ENCODE results near the gene COPG1.

Gene COPG1

GRCh38 chr3:129271674-129272073, 22.3 kb downstream of the COPG1 start:
- no peak overlapping the region for H3K4me3 ChIP-seq (ENCODE audit: low read length)
- no peak for DNase-seq (ENCODE audit: low read depth, low spot score)

DNA sequence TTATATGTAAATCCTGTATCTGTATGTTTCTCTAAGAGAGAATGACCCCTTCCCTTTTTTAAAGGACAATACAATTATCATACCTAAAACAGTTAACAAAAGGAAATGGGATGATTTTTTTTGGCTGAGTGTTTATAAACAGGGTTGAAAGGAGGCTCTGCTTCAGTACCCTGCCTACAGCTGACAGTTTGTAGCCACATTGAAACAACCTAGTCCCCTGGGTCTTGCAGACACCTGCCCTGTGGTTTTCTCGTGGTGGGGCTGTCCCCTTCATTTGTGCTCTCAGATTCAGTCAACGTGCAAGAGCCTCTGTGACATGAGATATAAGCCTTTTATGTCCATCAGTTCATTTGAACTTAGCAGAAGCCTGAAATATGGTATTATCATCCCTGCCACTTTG, 27.0 kb downstream of the COPG1 start:
- H3K4me3 ChIP-seq (ENCODE audit: low read length), result no peak overlapping the region
- DNase-seq (ENCODE audit: low read depth, low spot score), result peak; percentile 84

GRCh38 chr3:129277829-129278271, 28.4 kb downstream of the COPG1 start:
- no peak for DNase-seq (ENCODE audit: low read depth, low spot score)
- H3K4me3 ChIP-seq (ENCODE audit: low read length), result peak overlapping the region; percentile 83

DNA sequence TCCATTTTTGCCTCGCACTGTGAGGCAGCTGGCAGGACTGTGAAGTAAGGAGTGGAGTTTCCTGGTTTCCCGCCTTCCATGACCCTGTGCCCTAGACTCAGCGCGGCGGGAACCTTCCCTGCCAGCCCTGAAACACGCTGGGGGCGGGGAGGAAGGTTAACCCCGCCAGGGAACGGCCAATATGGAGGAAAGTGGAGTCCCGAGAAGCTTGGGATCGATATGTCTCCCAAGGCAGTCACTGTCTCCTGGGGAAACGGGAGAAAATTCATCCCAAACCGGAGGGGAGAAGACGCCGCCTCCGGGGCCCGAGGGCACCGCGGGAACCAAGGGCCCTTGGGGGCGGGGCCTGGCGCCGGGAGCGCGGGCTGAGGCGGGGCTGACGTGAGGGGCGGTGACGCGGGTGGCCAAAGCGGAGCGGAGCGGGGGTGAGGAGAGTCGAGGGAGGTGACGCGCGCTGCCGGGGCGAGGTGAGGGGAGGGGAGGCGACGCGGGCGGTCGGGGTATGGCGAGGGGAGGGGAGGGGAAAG, 29.1 kb downstream of the COPG1 start, which contains the start of gene HMCES:
Gene HMCES (plus strand): TSS at position 432 of the 527 bp plus-strand sequence. CDS start 863 bp downstream, outside the sequence.
- peak; percentile 79 for DNase-seq (ENCODE audit: low read depth, low spot score)
- H3K4me3 ChIP-seq (ENCODE audit: low read length), result peak within 1 kb of the TSS; percentile 83

DNA sequence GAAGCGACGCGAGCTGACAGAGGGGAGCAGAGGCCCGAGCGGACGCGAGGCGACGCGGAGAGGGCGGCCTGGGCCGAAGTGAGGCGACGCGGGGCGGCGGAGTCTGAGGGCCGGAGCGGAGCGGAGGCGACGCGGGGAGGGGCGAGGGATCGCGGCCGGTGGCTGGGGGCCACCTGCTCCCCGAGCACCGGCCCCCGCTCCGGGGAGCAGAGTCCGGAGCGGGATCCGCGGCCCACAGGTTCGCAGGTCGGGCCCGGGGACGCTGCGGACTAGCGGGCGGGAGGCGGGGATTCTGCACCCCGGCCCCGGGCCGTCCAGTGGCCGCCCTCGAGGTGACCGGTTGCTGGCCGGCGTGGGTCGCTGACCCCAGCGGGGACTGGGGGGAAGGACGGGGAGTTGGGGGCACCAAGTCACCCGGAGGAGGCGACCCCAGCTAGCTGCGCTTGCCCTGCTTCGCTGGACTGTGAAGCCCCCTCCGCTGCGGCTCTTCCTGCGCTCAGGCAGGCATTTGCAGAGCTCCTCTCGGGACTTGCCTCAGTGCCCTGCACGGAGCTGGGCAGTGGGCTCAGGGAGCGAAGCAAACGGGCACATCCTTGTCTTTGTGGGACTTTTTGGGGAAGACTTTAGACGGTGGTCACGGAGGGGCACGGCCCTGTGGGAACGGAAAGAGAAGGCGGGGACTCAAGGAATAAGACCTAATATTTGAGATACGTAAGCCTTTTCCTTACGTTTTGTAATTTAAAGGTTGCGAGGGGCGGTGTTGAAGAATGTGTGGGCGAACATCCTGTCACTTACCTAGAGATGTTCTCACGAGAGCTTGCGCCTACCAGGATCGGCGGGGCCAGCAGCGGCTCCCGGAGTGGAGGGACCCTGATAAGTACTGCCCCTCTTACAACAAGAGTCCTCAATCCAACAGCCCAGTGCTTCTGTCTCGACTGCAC, 29.8 kb downstream of the COPG1 start:
- DNase-seq (ENCODE audit: low read depth, low spot score), result no peak

GRCh38 chr3:129280183-129280582, 30.8 kb downstream of the COPG1 start:
- H3K4me3 ChIP-seq (ENCODE audit: low read length), result no peak overlapping the region
- DNase-seq (ENCODE audit: low read depth, low spot score), result no peak

More for the DNA sequence above, 29.8 kb downstream of the COPG1 start:
- peak overlapping the region; percentile 83 for H3K4me3 ChIP-seq (ENCODE audit: low read length)

DNA sequence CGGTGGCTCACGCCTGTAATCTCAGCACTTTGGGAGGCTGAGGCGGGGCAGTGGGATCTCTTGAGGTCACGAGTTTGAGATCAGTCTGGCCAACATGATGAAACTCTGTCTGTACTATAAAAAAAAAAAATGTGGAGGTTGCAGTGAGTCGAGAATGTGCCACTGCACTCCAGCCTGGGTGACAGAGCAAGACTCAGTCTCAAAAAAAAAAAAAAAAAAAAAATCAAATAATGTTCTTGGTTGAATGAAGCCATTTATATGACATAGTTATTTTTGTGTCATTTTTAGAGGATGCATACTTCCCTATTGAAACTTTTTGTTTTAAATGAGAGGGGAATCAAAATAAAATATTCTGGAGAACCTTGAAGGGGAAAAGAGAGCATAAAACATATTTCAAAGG, 32.3 kb downstream of the COPG1 start:
- H3K4me3 ChIP-seq (ENCODE audit: low read length), result no peak overlapping the region
- no peak for DNase-seq (ENCODE audit: low read depth, low spot score)

DNA sequence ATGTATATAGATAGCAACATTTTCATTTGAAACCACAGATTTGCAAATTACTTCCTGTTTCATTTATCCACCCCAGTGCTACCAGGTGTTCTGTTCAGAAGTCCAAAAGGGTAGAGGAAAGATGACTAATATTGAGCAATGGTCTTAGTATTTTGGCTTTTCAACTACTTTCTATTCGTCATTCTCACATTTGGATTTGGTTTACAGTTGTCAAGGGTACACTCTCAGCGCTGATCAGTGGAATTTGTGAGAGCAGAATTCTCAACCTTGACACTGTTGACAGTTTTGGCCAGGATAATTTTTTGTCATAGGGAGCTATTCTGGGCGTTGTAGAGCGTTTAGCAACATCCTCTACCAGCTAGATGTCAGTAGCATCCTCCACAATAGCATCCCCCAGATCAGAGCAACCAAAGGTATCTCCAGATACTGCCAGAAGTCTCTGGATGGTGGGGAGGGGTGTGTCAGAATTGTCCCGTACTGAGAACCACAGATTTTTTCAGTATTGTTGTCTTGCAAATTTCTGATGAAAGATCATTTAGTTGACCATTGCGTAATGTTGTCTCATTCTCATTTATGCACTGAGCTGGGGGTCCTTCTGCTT, 33.4 kb downstream of the COPG1 start:
- H3K4me3 ChIP-seq (ENCODE audit: low read length), result no peak overlapping the region
- DNase-seq (ENCODE audit: low read depth, low spot score), result no peak

GRCh38 chr3:129286081-129286480, 36.7 kb downstream of the COPG1 start:
- no peak for DNase-seq (ENCODE audit: low read depth, low spot score)
- H3K4me3 ChIP-seq (ENCODE audit: low read length), result no peak overlapping the region

DNA sequence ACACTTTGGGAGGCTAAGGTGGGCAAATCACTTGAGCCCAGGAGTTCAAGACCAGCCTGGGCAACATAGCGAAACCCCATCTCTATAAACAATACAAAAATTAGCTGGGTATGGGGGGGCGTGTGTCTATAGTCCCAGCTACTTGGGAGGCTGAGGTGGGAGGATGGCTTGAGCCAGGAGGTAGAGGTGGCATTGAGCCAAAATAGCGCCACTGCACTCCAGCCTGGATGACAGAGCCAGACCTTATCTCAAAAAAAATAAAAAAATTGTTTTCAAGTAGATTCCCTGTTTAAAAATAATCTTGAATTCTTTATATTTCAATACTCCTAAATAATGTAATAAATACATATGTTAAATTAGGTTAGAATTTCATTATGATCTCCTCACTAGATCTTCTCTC, 39.0 kb downstream of the COPG1 start:
- no peak overlapping the region for H3K4me3 ChIP-seq (ENCODE audit: low read length)
- no peak for DNase-seq (ENCODE audit: low read depth, low spot score)

DNA sequence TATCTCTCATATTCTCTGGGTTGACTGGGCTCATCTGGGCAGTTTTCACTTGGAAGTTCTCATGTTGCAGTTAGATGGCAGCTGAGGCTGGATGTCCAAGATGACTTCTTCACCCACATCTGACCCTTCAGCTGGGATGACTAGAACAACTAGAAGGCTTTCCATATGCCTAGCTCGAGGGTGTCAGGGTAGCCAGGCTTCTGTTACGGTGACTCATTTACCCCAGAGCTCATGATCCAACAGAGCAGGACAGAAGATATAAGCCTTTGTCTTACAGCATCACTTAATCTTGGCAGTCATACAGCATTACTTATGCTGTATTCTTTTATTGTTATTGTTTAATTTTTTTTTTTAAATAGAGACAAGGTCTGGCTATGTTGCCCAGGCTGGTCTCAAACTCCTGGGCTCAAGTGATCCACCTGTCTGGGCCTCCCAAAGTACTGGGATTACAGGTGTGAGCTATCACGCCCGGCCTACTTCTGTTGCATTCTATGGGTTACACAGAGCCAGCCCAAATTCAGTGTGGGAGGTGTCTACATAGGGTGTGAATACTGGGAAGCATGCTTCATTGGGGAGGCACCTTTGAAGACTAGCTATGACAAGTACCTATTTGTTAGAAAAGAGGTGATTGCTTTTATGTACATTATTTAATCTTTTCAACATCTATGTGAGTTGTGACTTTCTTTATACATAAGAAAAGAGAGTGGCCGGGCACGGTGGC, 40.0 kb downstream of the COPG1 start:
- no peak for DNase-seq (ENCODE audit: low read depth, low spot score)
- H3K4me3 ChIP-seq (ENCODE audit: low read length), result no peak overlapping the region

- no peak overlapping the region for H3K4me3 ChIP-seq (ENCODE audit: low read length)
- DNase-seq (ENCODE audit: low read depth, low spot score), result no peak
Observed at GRCh38 chr3:129291236-129291886, 42.0 kb downstream of the COPG1 start.

DNA sequence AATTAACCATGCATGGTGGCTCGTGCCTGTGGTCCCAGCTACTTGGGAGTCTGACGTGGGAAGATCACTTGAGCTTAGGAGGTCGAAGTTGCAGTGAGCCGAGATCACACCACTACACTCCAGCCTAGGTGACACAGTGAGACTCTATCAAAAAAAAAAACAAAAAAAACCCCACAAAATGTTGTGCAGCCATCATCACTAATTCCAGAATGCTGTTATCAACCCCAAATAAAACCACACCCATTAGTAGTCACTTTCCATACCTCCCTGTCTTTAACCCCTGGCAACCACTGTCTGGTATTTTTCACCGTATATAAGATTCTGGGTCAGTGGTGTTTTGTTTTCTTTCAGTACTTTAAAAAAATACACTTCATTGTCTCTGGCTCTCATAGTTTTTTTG, 45.9 kb downstream of the COPG1 start:
- no peak for DNase-seq (ENCODE audit: low read depth, low spot score)
- H3K4me3 ChIP-seq (ENCODE audit: low read length), result no peak overlapping the region

DNA sequence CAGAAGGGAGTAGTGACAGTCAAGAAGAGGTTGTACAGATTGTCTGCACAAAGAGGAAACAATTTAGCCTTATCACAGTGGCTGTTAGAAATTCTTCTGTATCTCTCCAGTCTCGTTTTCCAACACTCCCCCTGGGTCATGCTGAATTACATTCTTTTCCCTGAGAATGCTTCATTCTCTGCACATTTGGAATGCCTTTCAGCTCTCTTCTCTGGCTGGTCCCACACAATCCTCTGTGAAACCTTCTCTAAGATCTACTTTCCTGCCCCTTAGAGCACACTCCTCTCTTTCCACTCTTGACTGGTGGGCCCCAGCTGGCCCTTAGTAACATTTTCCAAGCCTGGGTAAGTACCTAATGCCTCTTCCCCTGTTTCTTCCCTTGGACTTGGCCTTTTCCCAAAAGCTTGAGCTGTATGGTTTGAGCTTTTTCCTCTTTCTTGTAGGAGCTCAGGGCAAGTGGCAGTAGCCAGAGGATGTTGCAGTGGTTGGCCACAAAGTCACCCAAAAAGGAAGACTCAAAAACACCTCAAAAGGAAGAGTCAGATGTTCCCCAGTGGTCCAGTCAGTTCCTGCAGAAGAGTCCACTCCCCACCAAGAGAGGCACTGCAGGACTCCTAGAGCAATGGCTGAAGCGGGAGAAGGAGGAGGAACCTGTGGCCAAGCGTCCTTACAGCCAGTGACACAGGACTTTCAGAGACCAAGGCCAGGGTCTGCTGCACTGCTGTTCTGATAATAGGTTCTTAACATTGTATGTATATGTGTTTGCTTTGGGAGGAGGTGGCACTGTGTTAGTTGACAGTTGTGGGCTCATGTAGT, 54.9 kb downstream of the COPG1 start:
- no peak for DNase-seq (ENCODE audit: low read depth, low spot score)
- H3K4me3 ChIP-seq (ENCODE audit: low read length), result no peak overlapping the region

GRCh38 chr3:129304962-129305222, 55.5 kb downstream of the COPG1 start:
- H3K4me3 ChIP-seq (ENCODE audit: low read length), result no peak overlapping the region

GRCh38 chr3:129305592-129306091, 56.2 kb downstream of the COPG1 start:
- no peak for DNase-seq (ENCODE audit: low read depth, low spot score)
- H3K4me3 ChIP-seq (ENCODE audit: low read length), result no peak overlapping the region

More at GRCh38 chr3:129304962-129305222, 55.5 kb downstream of the COPG1 start:
- no peak for DNase-seq (ENCODE audit: low read depth, low spot score)

GRCh38 chr3:129308636-129309035, 59.2 kb downstream of the COPG1 start:
- no peak for DNase-seq (ENCODE audit: low read depth, low spot score)
- no peak overlapping the region for H3K4me3 ChIP-seq (ENCODE audit: low read length)

Measured in Jurkat, Clone E6-1 (cell line).